ENCODE measurements around the gene SPNS1.

DNA sequence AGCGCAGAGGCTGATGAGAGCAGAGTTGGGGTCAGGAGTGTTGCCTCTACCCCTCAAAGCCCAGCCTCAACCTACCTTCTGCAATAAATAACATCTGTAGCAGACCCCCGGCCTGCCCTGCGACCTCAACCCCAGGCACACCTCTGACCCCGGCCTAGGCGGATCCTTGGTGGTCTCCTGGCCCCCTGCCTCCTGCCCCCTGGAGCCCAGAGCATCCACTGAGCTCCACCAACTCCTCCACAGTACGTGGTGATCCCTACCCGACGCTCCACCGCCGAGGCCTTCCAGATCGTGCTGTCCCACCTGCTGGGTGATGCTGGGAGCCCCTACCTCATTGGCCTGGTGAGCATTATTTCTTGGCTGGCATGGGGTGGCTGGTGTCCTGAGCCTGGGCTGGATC is 8.4 kb downstream of the SPNS1 start:
- TF ChIP-seq, protein P1, sequence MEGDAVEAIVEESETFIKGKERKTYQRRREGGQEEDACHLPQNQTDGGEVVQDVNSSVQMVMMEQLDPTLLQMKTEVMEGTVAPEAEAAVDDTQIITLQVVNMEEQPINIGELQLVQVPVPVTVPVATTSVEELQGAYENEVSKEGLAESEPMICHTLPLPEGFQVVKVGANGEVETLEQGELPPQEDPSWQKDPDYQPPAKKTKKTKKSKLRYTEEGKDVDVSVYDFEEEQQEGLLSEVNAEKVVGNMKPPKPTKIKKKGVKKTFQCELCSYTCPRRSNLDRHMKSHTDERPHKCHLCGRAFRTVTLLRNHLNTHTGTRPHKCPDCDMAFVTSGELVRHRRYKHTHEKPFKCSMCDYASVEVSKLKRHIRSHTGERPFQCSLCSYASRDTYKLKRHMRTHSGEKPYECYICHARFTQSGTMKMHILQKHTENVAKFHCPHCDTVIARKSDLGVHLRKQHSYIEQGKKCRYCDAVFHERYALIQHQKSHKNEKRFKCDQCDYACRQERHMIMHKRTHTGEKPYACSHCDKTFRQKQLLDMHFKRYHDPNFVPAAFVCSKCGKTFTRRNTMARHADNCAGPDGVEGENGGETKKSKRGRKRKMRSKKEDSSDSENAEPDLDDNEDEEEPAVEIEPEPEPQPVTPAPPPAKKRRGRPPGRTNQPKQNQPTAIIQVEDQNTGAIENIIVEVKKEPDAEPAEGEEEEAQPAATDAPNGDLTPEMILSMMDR (IDR thresholded peaks at IDR 0.05; ENCODE audit: low read depth, low read length) = no peak
- TF ChIP-seq POLR2A (IDR thresholded peaks at IDR 0.05; ENCODE audit: extremely low read depth, insufficient read length) = no peak
- TF ChIP-seq, protein P2, sequence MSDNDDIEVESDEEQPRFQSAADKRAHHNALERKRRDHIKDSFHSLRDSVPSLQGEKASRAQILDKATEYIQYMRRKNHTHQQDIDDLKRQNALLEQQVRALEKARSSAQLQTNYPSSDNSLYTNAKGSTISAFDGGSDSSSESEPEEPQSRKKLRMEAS (IDR thresholded peaks at IDR 0.05; ENCODE audit: low read depth, low read length) = no peak
